Stimulated activated CD8-positive, alpha-beta memory T cell treated with anti-CD3 and anti-CD28 coated beads, Interleukin-15, amount 100 ng/mL, for 4 hours (primary cell): ENCODE data around the gene DHCR24.

Source experiments
- DNase-seq, 2 donors: peaks; one replicate each; pipeline ENCODE4 v3.0.0-alpha.2; 2020; ENCODE audit warnings: low read depth in 2 of 2

DHCR24 gene

GRCh38 chr1:54865238-54866073, 21.5 kb downstream of the DHCR24 start:
- no peak for DNase-seq

GRCh38 chr1:54864460-54865208, 22.4 kb downstream of the DHCR24 start:
- DNase-seq: no peak

- DNase-seq: no peak
These were observed 23.7 kb downstream of the DHCR24 start for GRCh38 chr1:54863267-54863665.

GRCh38 chr1:54861070-54861761, 25.8 kb downstream of the DHCR24 start:
- DNase-seq: no peak

GRCh38 chr1:54859700-54860391, 27.1 kb downstream of the DHCR24 start:
- no peak for DNase-seq

GRCh38 chr1:54857746-54858561, 29.0 kb downstream of the DHCR24 start:
- no peak for DNase-seq

GRCh38 chr1:54857141-54857540, 29.9 kb downstream of the DHCR24 start:
- DNase-seq: no peak

- DNase-seq: no peak
These were observed 32.5 kb downstream of the DHCR24 start for GRCh38 chr1:54854381-54855020.

- no peak for DNase-seq
These were observed 33.1 kb downstream of the DHCR24 start for GRCh38 chr1:54853793-54854370.

GRCh38 chr1:54853096-54853792, 33.8 kb downstream of the DHCR24 start:
- DNase-seq: no peak

GRCh38 chr1:54851936-54852524, 35.0 kb downstream of the DHCR24 start:
- DNase-seq: no peak

GRCh38 chr1:54851406-54851805, 35.6 kb downstream of the DHCR24 start:
- no peak for DNase-seq

- no peak for DNase-seq
These were observed 36.3 kb downstream of the DHCR24 start for GRCh38 chr1:54850737-54851136.

GRCh38 chr1:54850069-54850730, 36.8 kb downstream of the DHCR24 start:
- no peak for DNase-seq

- DNase-seq: no peak
These were observed 37.6 kb downstream of the DHCR24 start for GRCh38 chr1:54849219-54850068.

- DNase-seq: no peak
These were observed 38.7 kb downstream of the DHCR24 start for GRCh38 chr1:54848134-54848948.
